ENCODE results near the gene OR1S1. TPM values are rescaled to one million over a fixed set of nuclear protein-coding genes. Genes with fewer than 3 reads are reported as not detected.

OR1S1 gene
- total RNA-seq, 1 experiment from 2014 or later, result not detected

GRCh38 chr11:58243954-58244353, 31.4 kb downstream of the OR1S1 start:
- Histone ChIP-seq H3K23me2 (ENCODE audit: insufficient read length, low read depth, low read length, poor library complexity, severe bottlenecking) (no peaks in the 10 kb centered on the region), H3K27me3 (ENCODE audit: insufficient read depth, low read length) (no peaks in the 10 kb centered on the region), H3K56ac (ENCODE audit: insufficient read length, low read depth, low read length) (no peak overlapping the region), H3K79me2 (ENCODE audit: insufficient read depth, low read length) (no peaks in the 10 kb centered on the region), H3K9ac (ENCODE audit: extremely low read depth, insufficient read length, low read length) (no peak overlapping the region), H3K9me3 (ENCODE audit: control insufficient read depth, low read depth, low read length) (no peaks in the 10 kb centered on the region), H3K14ac (ENCODE audit: insufficient read depth, low read length) (no peak overlapping the region), H4K5ac (ENCODE audit: insufficient read length, low read depth, low read length) (no peak overlapping the region), H3K4ac (ENCODE audit: low read depth, low read length) (no peak overlapping the region), H4K20me1 (ENCODE audit: control insufficient read depth, insufficient read depth, insufficient read length) (no peaks in the 10 kb centered on the region), H3K4me2 (ENCODE audit: insufficient read depth, insufficient read length, low read length) (no peak overlapping the region), H2BK120ac (ENCODE audit: low read depth, low read length, poor library complexity, severe bottlenecking) (no peak overlapping the region), H3T11ph (ENCODE audit: low read length) (no peak overlapping the region), H2BK20ac (ENCODE audit: low read depth, low read length, poor library complexity, severe bottlenecking) (no peak overlapping the region), H3K18ac (ENCODE audit: insufficient read length, low read depth, low read length) (no peak overlapping the region), H2BK12ac (ENCODE audit: insufficient read length, low read depth, low read length) (no peak overlapping the region), H2AFZ (ENCODE audit: low read length) (no peak overlapping the region), H2BK15ac (ENCODE audit: low read depth, low read length) (no peak overlapping the region), H3K4me1 (ENCODE audit: insufficient read depth, low read length) (no peaks in the 10 kb centered on the region), H3K27ac (ENCODE audit: insufficient read length, low read depth, low read length) (no peak overlapping the region), H4K91ac (ENCODE audit: insufficient read length, low read depth, low read length) (no peak overlapping the region), H3K79me1 (ENCODE audit: insufficient read depth, low read depth, low read length, poor library complexity, severe bottlenecking) (no peaks in the 10 kb centered on the region), H4K8ac (replicated peaks; ENCODE audit: insufficient read length, low read depth, low read length) (no peak overlapping the region), H3K23ac (ENCODE audit: insufficient read length, low read depth, low read length) (no peak overlapping the region), H2AK5ac (ENCODE audit: insufficient read length, low read length) (no peak overlapping the region), H2BK5ac (ENCODE audit: insufficient read length, low read length) (no peak overlapping the region)
- Mint-ChIP-seq H3K27me3 (ENCODE audit: low read depth) (no peaks in the 10 kb centered on the region), H3K36me3 (ENCODE audit: insufficient read depth in 1 of 3, low read depth in 3 of 3) (peaks cover 0 to 17% (median 2%) of the 10 kb centered on the region in 3 experiments; a peak in 3 of 7 replicates), H3K27ac (no peak overlapping the region), H3K9me3 (peaks cover 31 to 52% of the 10 kb centered on the region in 2 experiments), H3K4me1 (no peaks in the 10 kb centered on the region), H3K4me3 (no peak overlapping the region)
- no CpG with 5 or more reads among the region's 2 CpGs for whole genome bisulfite sequencing (ENCODE audit: extremely low coverage, insufficient read length, low lambda C conversion rate)
- DNase-seq, result no peak
- TF ChIP-seq, protein P1, sequence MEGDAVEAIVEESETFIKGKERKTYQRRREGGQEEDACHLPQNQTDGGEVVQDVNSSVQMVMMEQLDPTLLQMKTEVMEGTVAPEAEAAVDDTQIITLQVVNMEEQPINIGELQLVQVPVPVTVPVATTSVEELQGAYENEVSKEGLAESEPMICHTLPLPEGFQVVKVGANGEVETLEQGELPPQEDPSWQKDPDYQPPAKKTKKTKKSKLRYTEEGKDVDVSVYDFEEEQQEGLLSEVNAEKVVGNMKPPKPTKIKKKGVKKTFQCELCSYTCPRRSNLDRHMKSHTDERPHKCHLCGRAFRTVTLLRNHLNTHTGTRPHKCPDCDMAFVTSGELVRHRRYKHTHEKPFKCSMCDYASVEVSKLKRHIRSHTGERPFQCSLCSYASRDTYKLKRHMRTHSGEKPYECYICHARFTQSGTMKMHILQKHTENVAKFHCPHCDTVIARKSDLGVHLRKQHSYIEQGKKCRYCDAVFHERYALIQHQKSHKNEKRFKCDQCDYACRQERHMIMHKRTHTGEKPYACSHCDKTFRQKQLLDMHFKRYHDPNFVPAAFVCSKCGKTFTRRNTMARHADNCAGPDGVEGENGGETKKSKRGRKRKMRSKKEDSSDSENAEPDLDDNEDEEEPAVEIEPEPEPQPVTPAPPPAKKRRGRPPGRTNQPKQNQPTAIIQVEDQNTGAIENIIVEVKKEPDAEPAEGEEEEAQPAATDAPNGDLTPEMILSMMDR (conservative IDR thresholded peaks at IDR 0.05), result no peak
